GM13976 (cell line): Measurements from ENCODE around the gene TMEM219.
"Not testable (repeated sequence)": the region's sequence is repeated elsewhere in the genome, so short reads cannot be mapped to it uniquely, and the experiment has no call there.

Experiments used
- DNase-seq: peaks from one replicate; pipeline ENCODE4 v3.0.0; 2012; ENCODE audit warnings: low spot score
- in situ Hi-C: fragments of 300-500 bp; cut with MboI; formaldehyde crosslinking; loops from one replicate; pipeline ENCODE4 v1.12.0; 2022; ENCODE audit warnings: low sequenced_read_pairs, mixed read lengths, inconsistent platforms; ENCODE audit not compliant: unreplicated experiment
- TF ChIP-seq, protein P1 (sequence below): IDR thresholded peaks from 2 replicates; pipeline ENCODE4 v1.5.1; 2012; ENCODE audit warnings: borderline replicate concordance, mild to moderate bottlenecking; ENCODE audit not compliant: insufficient read depth; ENCODE audit errors: extremely low read depth, missing control alignments, control extremely low read depth

Gene TMEM219

GRCh38 chr16:30007378-30007895, 45.6 kb downstream of the TMEM219 start:
- no peak for DNase-seq
- TF ChIP-seq, protein P1, sequence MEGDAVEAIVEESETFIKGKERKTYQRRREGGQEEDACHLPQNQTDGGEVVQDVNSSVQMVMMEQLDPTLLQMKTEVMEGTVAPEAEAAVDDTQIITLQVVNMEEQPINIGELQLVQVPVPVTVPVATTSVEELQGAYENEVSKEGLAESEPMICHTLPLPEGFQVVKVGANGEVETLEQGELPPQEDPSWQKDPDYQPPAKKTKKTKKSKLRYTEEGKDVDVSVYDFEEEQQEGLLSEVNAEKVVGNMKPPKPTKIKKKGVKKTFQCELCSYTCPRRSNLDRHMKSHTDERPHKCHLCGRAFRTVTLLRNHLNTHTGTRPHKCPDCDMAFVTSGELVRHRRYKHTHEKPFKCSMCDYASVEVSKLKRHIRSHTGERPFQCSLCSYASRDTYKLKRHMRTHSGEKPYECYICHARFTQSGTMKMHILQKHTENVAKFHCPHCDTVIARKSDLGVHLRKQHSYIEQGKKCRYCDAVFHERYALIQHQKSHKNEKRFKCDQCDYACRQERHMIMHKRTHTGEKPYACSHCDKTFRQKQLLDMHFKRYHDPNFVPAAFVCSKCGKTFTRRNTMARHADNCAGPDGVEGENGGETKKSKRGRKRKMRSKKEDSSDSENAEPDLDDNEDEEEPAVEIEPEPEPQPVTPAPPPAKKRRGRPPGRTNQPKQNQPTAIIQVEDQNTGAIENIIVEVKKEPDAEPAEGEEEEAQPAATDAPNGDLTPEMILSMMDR, result no peak
- in situ Hi-C loops, result loop anchor here (25.0 kb wide), 1 partner anchor 320 kb away; the partner anchor contains the start of gene QPRT

- DNase-seq, result no peak
- in situ Hi-C loops, result loop anchor here (25.0 kb wide), 1 partner anchor 322 kb away; the partner anchor contains the start of gene QPRT
- TF ChIP-seq, protein P1, result no peak
Observed at GRCh38 chr16:30009085-30009862, 47.4 kb downstream of the TMEM219 start.

- in situ Hi-C loops, result loop anchor here (25.0 kb wide), 1 partner anchor 323 kb away; the partner anchor contains the start of gene QPRT
- TF ChIP-seq, protein P1, result no peak
- no peak for DNase-seq
Observed at GRCh38 chr16:30009990-30010843, 48.3 kb downstream of the TMEM219 start.

- TF ChIP-seq, protein P1, result no peak
- peak; percentile 72 for DNase-seq
- in situ Hi-C loops, result loop anchor here (25.0 kb wide), 1 partner anchor 324 kb away; the partner anchor contains the start of gene QPRT
Observed at GRCh38 chr16:30010844-30011713, 49.2 kb downstream of the TMEM219 start, which contains the start of gene DOC2A. DOC2A (minus strand) TSS chr16:30011027; CDS start chr16:30010222, 805 bp downstream.

GRCh38 chr16:30011714-30012504, 50.0 kb downstream of the TMEM219 start:
- in situ Hi-C loops, result loop anchor here (25.0 kb wide), 1 partner anchor 325 kb away; the partner anchor contains the start of gene QPRT
- no peak for DNase-seq
- TF ChIP-seq, protein P1, result no peak

GRCh38 chr16:30012598-30012997, 50.7 kb downstream of the TMEM219 start:
- DNase-seq, result not testable (repeated sequence)
- in situ Hi-C loops, result loop anchor here (25.0 kb wide), 1 partner anchor 325 kb away; the partner anchor contains the start of gene QPRT

- DNase-seq, result not testable (repeated sequence)
- in situ Hi-C loops, result loop anchor here (25.0 kb wide), 1 partner anchor 328 kb away; the partner anchor contains the start of gene QPRT
Observed at GRCh38 chr16:30015450-30015849, 53.6 kb downstream of the TMEM219 start.
